Activated naive CD4-positive, alpha-beta T cell treated with anti-CD3 and anti-CD28 coated beads, Interleukin-2, amount 10 ng/mL, durations not matched to agents 7 days and 5 days (primary cell): Measurements from ENCODE around the gene PRXL2B.
"Not testable (repeated sequence)": the region's sequence is repeated elsewhere in the genome, so short reads cannot be mapped to it uniquely, and the experiment has no call there.

ENCODE experiments used
- CTCF ChIA-PET: fragments of 350-600 bp; sonication (Branson Sonifier 250); formaldehyde crosslinking; loops from one replicate; lab custom pipeline; 2021; ENCODE audit warnings: antibody characterized with exemption; lab: Charles Lee
- DNase-seq: peaks from one replicate; pipeline ENCODE4 v3.0.0-alpha.2; 2020
- H3K27ac Mint-ChIP-seq: one replicate; pipeline ENCODE4 v1.8.0; 2021; ENCODE audit warnings: mild to moderate bottlenecking, moderate library complexity, mixed read lengths
- H3K27me3 Mint-ChIP-seq: one replicate; pipeline ENCODE4 v1.8.0; 2021; ENCODE audit warnings: mild to moderate bottlenecking, mixed read lengths
- H3K36me3 Mint-ChIP-seq: one replicate; pipeline ENCODE4 v1.8.0; 2021; ENCODE audit warnings: mixed read lengths
- H3K4me1 Mint-ChIP-seq: one replicate; pipeline ENCODE4 v1.8.0; 2021; ENCODE audit warnings: mixed read lengths
- H3K4me3 Mint-ChIP-seq: one replicate; pipeline ENCODE4 v1.8.0; 2021; ENCODE audit warnings: mild to moderate bottlenecking, moderate library complexity, mixed read lengths
- H3K9me3 Mint-ChIP-seq: one replicate; pipeline ENCODE4 v1.8.0; 2021; ENCODE audit warnings: mixed read lengths

The PRXL2B gene

DNA sequence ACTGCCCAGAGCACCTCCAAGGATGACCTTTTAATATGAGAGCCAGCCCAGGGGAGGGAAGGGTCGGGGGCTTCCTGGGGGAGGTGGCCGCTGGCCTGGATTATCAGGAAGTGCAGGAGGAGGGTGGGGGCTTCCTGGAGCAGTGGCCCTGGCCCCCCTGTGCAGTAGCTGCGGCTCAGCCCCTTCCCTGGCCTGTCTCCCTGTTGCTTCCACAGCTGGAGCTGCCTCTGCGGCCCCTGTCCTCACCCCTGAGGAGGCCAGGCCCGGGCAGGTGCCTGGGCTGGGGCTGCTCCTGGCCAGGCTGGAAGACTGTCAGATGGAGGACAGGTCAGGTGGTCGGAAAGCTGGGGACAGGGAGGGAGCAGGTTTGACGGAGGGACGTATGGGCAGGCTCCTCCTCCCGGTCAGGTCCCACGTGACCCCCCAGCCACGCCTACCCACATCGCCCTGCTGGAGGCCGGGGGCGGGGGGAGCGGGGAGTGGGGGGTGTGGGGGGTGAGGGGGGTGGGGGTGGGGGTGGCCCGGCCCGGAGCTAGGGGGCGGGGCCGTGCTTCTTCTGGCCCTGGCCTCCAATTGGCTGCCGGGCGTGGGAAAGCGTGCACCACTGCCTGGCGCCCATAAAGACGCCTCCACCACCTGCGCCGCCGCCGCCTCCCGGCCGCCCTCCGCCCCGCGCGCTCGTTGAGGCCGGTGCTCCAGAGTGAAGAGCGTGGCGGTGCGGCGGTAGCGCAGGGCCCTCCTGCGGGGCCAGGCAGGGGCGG lies 40.6 kb upstream of the PRXL2B start:
- Mint-ChIP-seq H3K27me3 (peaks cover 41% of the 10 kb centered on the region), H3K36me3 (no peaks in the 10 kb centered on the region), H3K4me3 (peak overlapping the region; percentile 95), H3K27ac (peak overlapping the region; percentile 97), H3K4me1 (peaks cover 30% of the 10 kb centered on the region), H3K9me3 (no peaks in the 10 kb centered on the region)
- CTCF ChIA-PET = interaction anchor here (0.6 to 1.7 kb wide), 5 partner anchors 10 to 1243 kb away, joined by 3 to 11 read pairs (median 4); partner anchors contain the start of genes FAAP20 and TNFRSF14
- DNase-seq = peak; percentile 93

DNA sequence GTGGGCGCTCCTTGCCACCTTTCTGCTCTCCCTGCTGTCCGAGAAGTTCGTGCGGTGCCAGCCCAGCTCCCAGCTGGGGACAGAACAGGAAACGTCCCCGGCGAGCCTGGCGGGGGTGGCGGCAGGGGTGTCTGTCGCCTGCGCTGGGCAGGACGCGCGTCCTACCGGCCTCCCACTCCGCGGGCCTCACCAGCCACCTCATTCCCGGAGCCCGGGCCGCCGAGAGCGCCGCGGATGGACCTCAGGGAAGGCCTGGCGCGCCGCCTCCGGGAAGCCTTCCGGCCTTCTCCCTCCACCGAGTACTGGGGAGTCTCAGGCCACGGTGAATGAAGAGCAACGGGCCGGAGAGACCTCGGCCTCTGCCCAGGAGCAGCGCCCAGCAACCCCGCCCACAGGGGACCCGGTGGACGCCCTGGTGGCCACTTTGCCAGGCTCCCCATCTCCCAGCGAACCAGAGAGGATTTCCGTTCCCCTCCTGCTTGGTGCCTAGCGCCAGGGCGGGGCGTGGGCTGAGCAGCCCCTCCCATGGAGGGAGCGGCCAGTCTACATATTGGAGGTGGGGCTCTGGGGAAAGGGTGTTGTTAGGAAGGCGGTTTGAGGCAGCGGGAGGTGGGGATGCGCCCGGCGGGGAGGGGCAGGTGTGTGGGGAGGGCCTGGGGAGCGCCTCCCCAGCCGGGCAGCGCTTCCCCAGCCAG lies 39.9 kb upstream of the PRXL2B start:
- Mint-ChIP-seq H3K27me3 (peaks cover 34% of the 10 kb centered on the region), H3K27ac (peak overlapping the region; percentile 97), H3K9me3 (no peaks in the 10 kb centered on the region), H3K4me1 (peaks cover 33% of the 10 kb centered on the region), H3K4me3 (peak overlapping the region; percentile 95), H3K36me3 (no peaks in the 10 kb centered on the region)
- DNase-seq = peak; percentile 95
- CTCF ChIA-PET = interaction anchor here (0.7 to 3.1 kb wide), 12 partner anchors 9 to 352 kb away, joined by 3 to 16 read pairs (median 6); partner anchors contain the start of genes FAAP20 and TNFRSF14

GRCh38 chr1:2547210-2548067 lies 39.1 kb upstream of the PRXL2B start:
- Mint-ChIP-seq H3K36me3 (no peaks in the 10 kb centered on the region), H3K4me1 (peaks cover 30% of the 10 kb centered on the region), H3K4me3 (peak overlapping the region; percentile 95), H3K9me3 (no peaks in the 10 kb centered on the region), H3K27ac (peak overlapping the region; percentile 97), H3K27me3 (peaks cover 26% of the 10 kb centered on the region)
- CTCF ChIA-PET = interaction anchor here (0.7 to 3.1 kb wide), 12 partner anchors 9 to 353 kb away, joined by 3 to 16 read pairs (median 6); partner anchors contain the start of genes FAAP20 and TNFRSF14
- no peak for DNase-seq

- peaks cover 19% of the 10 kb centered on the region for H3K27me3 Mint-ChIP-seq
- CTCF ChIA-PET = interaction anchor here (0.7 to 3.1 kb wide), 14 partner anchors 14 to 353 kb away, joined by 3 to 16 read pairs (median 4); partner anchors contain the start of genes FAAP20, PANK4 and TTC34
- H3K27ac Mint-ChIP-seq = peak overlapping the region; percentile 97
- H3K36me3 Mint-ChIP-seq = no peaks in the 10 kb centered on the region
- peak overlapping the region; percentile 95 for H3K4me3 Mint-ChIP-seq
- DNase-seq = peak; percentile 90
- no peaks in the 10 kb centered on the region for H3K9me3 Mint-ChIP-seq
- H3K4me1 Mint-ChIP-seq = peaks cover 30% of the 10 kb centered on the region
Measured at GRCh38 chr1:2548068-2548589, 38.4 kb upstream of the PRXL2B start.

DNA sequence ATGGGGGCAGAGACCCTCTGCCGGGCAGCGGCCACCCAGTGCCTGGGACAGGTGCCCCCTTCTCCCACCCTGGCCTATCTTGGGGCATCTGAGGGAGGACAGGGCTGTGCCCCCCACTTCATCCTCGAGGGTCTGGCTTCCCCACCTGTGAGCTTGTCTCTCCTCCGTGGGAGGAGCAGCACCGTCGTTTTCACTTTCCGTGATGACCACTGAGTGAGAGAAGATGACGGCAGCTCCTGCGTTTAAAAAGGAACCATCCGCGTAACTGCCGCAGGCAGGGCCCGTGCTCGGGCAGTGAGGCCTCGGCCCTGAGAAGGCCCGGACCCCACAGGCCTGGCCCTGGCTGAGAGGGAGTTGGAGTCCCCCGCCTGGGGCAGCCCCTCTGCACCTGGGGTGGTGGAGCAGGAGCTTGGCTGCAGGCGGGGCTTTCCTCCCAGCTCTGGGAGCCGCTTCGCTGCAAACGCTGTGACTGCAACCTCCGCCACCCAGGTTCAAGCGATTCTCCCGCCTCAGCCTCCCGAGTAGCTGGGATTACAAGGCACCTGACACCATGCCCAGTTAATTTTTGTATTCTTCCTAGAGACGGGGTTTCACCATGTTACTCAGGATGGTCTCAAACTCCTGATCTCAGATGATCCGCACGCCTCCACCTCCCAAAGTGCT lies 37.1 kb upstream of the PRXL2B start:
- H3K27me3 Mint-ChIP-seq, H3K9me3 Mint-ChIP-seq, DNase-seq, H3K36me3 Mint-ChIP-seq, H3K4me3 Mint-ChIP-seq: not testable (repeated sequence)
- Mint-ChIP-seq H3K4me1 (peaks cover 38% of the 10 kb centered on the region), H3K27ac (peak overlapping the region; percentile 97)
- CTCF ChIA-PET = interaction anchor here (1.0 to 3.1 kb wide), 4 partner anchors 13 to 251 kb away, joined by 3 to 14 read pairs (median 4); partner anchors contain the start of gene TTC34

GRCh38 chr1:2550309-2550861 lies 36.2 kb upstream of the PRXL2B start:
- H3K4me3 Mint-ChIP-seq, DNase-seq, CTCF ChIA-PET, H3K27ac Mint-ChIP-seq, H3K27me3 Mint-ChIP-seq, H3K9me3 Mint-ChIP-seq, H3K36me3 Mint-ChIP-seq: not testable (repeated sequence)
- peaks cover 46% of the 10 kb centered on the region for H3K4me1 Mint-ChIP-seq

DNA sequence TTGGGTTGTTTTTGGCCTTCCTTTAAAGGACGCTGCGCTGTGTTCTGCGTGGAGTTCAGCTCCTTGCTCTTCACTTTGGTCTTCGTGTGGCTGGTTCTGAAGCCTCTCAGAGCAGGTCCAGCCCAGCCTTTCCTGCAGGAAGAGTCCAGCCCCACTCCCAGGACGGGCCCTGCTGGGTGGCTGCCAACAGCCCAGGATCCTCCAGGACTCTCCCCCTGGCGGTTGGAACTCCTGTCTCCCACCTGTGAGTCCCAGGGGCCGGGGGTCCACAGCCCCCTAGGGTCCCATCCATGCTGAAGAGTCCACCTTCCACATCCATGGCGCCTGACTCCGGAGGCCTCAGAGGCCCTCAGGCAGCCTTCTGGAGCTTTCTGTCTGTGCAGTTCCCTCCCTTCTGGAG lies 35.0 kb upstream of the PRXL2B start:
- Mint-ChIP-seq H3K27ac (peak overlapping the region; percentile 84), H3K4me1 (peaks cover 54% of the 10 kb centered on the region)
- DNase-seq, H3K4me3 Mint-ChIP-seq, CTCF ChIA-PET, H3K9me3 Mint-ChIP-seq, H3K36me3 Mint-ChIP-seq, H3K27me3 Mint-ChIP-seq: not testable (repeated sequence)

GRCh38 chr1:2552189-2552588 lies 34.4 kb upstream of the PRXL2B start:
- H3K4me3 Mint-ChIP-seq = no peak overlapping the region
- CTCF ChIA-PET = no interaction called here
- no peak overlapping the region for H3K27ac Mint-ChIP-seq
- DNase-seq = no peak
- no peaks in the 10 kb centered on the region for H3K27me3 Mint-ChIP-seq
- no peaks in the 10 kb centered on the region for H3K9me3 Mint-ChIP-seq
- peaks cover 7% of the 10 kb centered on the region for H3K36me3 Mint-ChIP-seq
- peaks cover 53% of the 10 kb centered on the region for H3K4me1 Mint-ChIP-seq

GRCh38 chr1:2553076-2553475 lies 33.5 kb upstream of the PRXL2B start:
- H3K27ac Mint-ChIP-seq, DNase-seq, H3K4me3 Mint-ChIP-seq, H3K27me3 Mint-ChIP-seq, CTCF ChIA-PET, H3K9me3 Mint-ChIP-seq: not testable (repeated sequence)
- peaks cover 57% of the 10 kb centered on the region for H3K4me1 Mint-ChIP-seq
- peaks cover 12% of the 10 kb centered on the region for H3K36me3 Mint-ChIP-seq

DNA sequence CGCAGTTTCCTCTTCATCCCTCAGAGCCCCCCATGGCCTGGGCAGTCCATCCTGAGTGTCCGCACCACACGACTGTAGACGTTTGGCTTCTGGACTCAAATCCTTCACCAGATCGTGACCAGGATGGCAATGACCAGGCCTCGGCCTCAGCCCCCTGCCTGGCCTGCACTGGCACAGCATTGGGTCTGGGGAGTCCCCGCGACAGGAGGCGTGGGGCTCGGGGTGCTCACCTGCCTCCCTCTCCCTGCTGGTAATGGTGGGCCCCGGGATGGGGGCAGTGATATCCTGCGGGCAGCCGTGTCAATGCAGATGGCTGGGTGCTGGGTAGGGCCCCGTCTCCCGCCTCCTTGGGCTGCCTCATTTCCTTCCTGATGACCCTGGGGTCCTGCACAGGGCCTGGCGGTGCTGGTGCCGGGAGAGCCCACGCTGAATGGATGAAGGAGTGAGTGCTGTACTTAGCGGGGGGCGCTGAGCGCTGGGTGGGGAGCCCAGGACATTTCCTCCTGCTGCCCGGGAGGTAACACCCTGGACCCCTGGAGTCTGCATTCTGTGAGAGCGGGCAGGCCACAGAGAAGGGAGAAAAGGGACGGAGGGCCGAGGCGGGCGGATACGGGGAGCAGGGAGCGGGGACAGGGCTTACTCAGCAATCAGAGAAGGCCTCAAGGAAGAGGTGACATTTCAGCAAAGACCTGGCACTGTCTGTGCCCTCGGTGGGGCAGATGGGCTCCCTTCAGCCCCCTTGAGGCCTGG lies 32.5 kb upstream of the PRXL2B start:
- Mint-ChIP-seq H3K27ac (peak overlapping the region; percentile 99), H3K4me3 (peak overlapping the region; percentile 98), H3K27me3 (no peaks in the 10 kb centered on the region), H3K36me3 (peaks cover 16% of the 10 kb centered on the region), H3K9me3 (no peaks in the 10 kb centered on the region), H3K4me1 (peaks cover 58% of the 10 kb centered on the region)
- CTCF ChIA-PET = interaction anchor here (3.3 kb wide), 1 partner anchor 31 kb away, joined by 40 read pairs; the partner anchor contains the start of gene PRXL2B
- no peak for DNase-seq

DNA sequence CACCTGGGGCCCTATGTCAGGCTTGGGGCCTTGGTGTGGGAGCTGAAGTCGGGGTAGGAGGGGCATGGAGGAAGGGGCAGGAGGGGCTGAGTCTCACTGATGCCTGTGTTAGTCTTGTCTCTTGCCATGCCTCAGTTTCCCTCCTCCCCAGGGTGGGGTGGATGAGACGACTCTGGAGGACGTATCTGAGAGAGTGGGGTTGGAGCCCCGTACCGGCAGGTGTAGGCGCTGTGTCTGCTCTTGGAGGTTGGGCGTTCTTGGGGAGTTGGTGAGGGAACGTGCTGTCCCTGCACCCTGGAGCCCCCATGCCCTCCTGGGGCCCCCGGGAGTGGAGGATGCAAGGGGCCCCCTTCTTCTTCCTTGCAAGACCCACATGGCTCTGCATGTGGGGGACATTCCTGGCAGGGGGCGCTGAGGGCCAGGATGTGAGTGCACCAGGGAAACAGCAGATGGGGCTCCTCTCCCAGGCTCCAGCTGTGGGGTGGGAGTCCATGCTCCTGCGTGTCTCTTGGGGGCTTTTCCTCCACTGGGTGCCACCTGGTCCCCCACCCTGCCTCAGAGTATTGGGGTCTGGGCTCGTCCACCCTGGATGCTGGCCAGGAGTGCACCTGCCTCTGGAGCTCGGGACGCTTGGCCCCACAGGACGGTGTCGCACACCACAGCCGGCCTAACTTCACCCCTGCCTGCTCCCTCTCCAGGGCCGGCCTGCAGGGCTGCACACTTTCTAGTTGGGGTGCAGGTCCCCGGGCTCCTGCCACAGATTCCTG lies 31.8 kb upstream of the PRXL2B start:
- Mint-ChIP-seq H3K9me3 (no peaks in the 10 kb centered on the region), H3K36me3 (peaks cover 16% of the 10 kb centered on the region), H3K4me1 (peaks cover 55% of the 10 kb centered on the region), H3K27ac (peak overlapping the region; percentile 99), H3K4me3 (peak overlapping the region; percentile 98), H3K27me3 (no peaks in the 10 kb centered on the region)
- CTCF ChIA-PET = interaction anchor here (0.6 to 3.3 kb wide), 4 partner anchors 23 to 235 kb away, joined by 3 to 40 read pairs (median 7); partner anchors contain the start of gene PRXL2B
- peak; percentile 75 for DNase-seq
